Duodenal mucosa (tissue), 2 donors: ENCODE measurements around the gene TTC3.

ENCODE experiments used
- H3K27ac ChIP-seq: one replicate; pipeline ENCODE4 v1.7.0; 2013; ENCODE audit warnings: low read depth, low read length
- H3K27me3 ChIP-seq, 2 donors: one replicate each; pipeline ENCODE4 v1.7.0; 2013; ENCODE audit warnings: low read length in 2 of 2, control low read depth in 1 of 2; ENCODE audit not compliant: insufficient read depth in 2 of 2, control insufficient read depth in 1 of 2
- H3K36me3 ChIP-seq, 2 donors: one replicate each; pipeline ENCODE4 v1.7.0; 2013; ENCODE audit warnings: low read length in 2 of 2, control low read depth in 1 of 2; ENCODE audit not compliant: insufficient read depth in 2 of 2, control insufficient read depth in 1 of 2
- H3K4me1 ChIP-seq, 2 donors: one replicate each; pipeline ENCODE4 v1.7.0; 2013; ENCODE audit warnings: low read length in 2 of 2, control low read depth in 1 of 2; ENCODE audit not compliant: insufficient read depth in 2 of 2, control insufficient read depth in 1 of 2
- H3K4me3 ChIP-seq, 2 donors: one replicate each; pipeline ENCODE4 v1.7.0; 2013; ENCODE audit warnings: low read length in 2 of 2, low read depth in 1 of 2
- H3K9ac ChIP-seq, 2 donors: one replicate each; pipeline ENCODE4 v1.7.0; 2013; ENCODE audit warnings: low read length in 2 of 2, low read depth in 1 of 2
- H3K9me3 ChIP-seq, 2 donors: one replicate each; pipeline ENCODE4 v1.7.0; 2013; ENCODE audit warnings: low read length in 2 of 2, control low read depth in 1 of 2; ENCODE audit not compliant: control insufficient read depth in 1 of 2

The TTC3 gene

GRCh38 chr21:37058261-37058660 is 14.8 kb upstream of the TTC3 start:
- no peaks in the 10 kb centered on the region for H3K36me3 ChIP-seq
- H3K4me1 ChIP-seq: peaks cover 0 to 9% of the 10 kb centered on the region in 2 donors
- H3K27me3 ChIP-seq: no peaks in the 10 kb centered on the region
- H3K27ac ChIP-seq: no peak overlapping the region
- H3K9me3 ChIP-seq: no peaks in the 10 kb centered on the region
- H3K4me3 ChIP-seq: no peak overlapping the region
- H3K9ac ChIP-seq: no peak overlapping the region

- Histone ChIP-seq H3K36me3 (no peaks in the 10 kb centered on the region), H3K9me3 (no peaks in the 10 kb centered on the region), H3K4me1 (peaks cover 0 to 9% of the 10 kb centered on the region in 2 donors), H3K27me3 (no peaks in the 10 kb centered on the region), H3K27ac (no peak overlapping the region), H3K4me3 (no peak overlapping the region), H3K9ac (no peak overlapping the region)
Measured at GRCh38 chr21:37059181-37059580, 13.9 kb upstream of the TTC3 start.

- no peaks in the 10 kb centered on the region for H3K36me3 ChIP-seq
- no peaks in the 10 kb centered on the region for H3K27me3 ChIP-seq
- no peaks in the 10 kb centered on the region for H3K9me3 ChIP-seq
- peaks cover 0 to 9% of the 10 kb centered on the region in 2 donors for H3K4me1 ChIP-seq
- no peak overlapping the region for H3K9ac ChIP-seq
- H3K27ac ChIP-seq: no peak overlapping the region
- no peak overlapping the region for H3K4me3 ChIP-seq
Measured at GRCh38 chr21:37060296-37060695, 12.8 kb upstream of the TTC3 start.

GRCh38 chr21:37061926-37062592 is 11.0 kb upstream of the TTC3 start:
- Histone ChIP-seq H3K36me3 (peaks cover 0 to 2% of the 10 kb centered on the region in 2 donors), H3K27ac (no peak overlapping the region), H3K9ac (no peak overlapping the region), H3K4me1 (peaks cover 0 to 9% of the 10 kb centered on the region in 2 donors), H3K4me3 (no peak overlapping the region), H3K27me3 (no peaks in the 10 kb centered on the region), H3K9me3 (no peaks in the 10 kb centered on the region)

- no peak overlapping the region for H3K4me3 ChIP-seq
- peaks cover 0 to 9% of the 10 kb centered on the region in 2 donors for H3K4me1 ChIP-seq
- H3K9me3 ChIP-seq: no peaks in the 10 kb centered on the region
- no peak overlapping the region for H3K9ac ChIP-seq
- H3K27ac ChIP-seq: no peak overlapping the region
- peaks cover 0 to 4% of the 10 kb centered on the region in 2 donors for H3K36me3 ChIP-seq
- H3K27me3 ChIP-seq: no peaks in the 10 kb centered on the region
Measured at GRCh38 chr21:37062593-37062935, 10.5 kb upstream of the TTC3 start.

GRCh38 chr21:37063433-37063832 is 9.6 kb upstream of the TTC3 start:
- Histone ChIP-seq H3K4me1 (peaks cover 0 to 9% of the 10 kb centered on the region in 2 donors), H3K36me3 (peaks cover under 1 to 4% of the 10 kb centered on the region in 2 donors), H3K27ac (no peak overlapping the region), H3K9ac (no peak overlapping the region), H3K4me3 (no peak overlapping the region), H3K27me3 (no peaks in the 10 kb centered on the region), H3K9me3 (no peaks in the 10 kb centered on the region)

GRCh38 chr21:37064841-37065240 is 8.2 kb upstream of the TTC3 start:
- H3K9me3 ChIP-seq: no peaks in the 10 kb centered on the region
- H3K27me3 ChIP-seq: no peaks in the 10 kb centered on the region
- no peak overlapping the region for H3K27ac ChIP-seq
- peaks cover 6 to 9% of the 10 kb centered on the region in 2 donors for H3K36me3 ChIP-seq
- H3K9ac ChIP-seq: no peak overlapping the region
- peaks cover 0 to 9% of the 10 kb centered on the region in 2 donors for H3K4me1 ChIP-seq
- H3K4me3 ChIP-seq: no peak overlapping the region

GRCh38 chr21:37065561-37066177 is 7.4 kb upstream of the TTC3 start:
- H3K27ac ChIP-seq: no peak overlapping the region
- no peaks in the 10 kb centered on the region for H3K9me3 ChIP-seq
- H3K4me3 ChIP-seq: no peak overlapping the region
- H3K36me3 ChIP-seq: peaks cover 6 to 9% of the 10 kb centered on the region in 2 donors
- peaks cover 0 to 2% of the 10 kb centered on the region in 2 donors for H3K4me1 ChIP-seq
- H3K9ac ChIP-seq: no peak overlapping the region
- H3K27me3 ChIP-seq: no peaks in the 10 kb centered on the region

GRCh38 chr21:37071561-37072273 is 1.3 kb upstream of the TTC3 start:
- Histone ChIP-seq H3K36me3 (peaks cover 6 to 9% of the 10 kb centered on the region in 2 donors), H3K4me3 (peak overlapping the region; percentile 73 to 86), H3K9me3 (no peaks in the 10 kb centered on the region), H3K9ac (peak overlapping the region; percentile 82 to 95), H3K27me3 (no peaks in the 10 kb centered on the region), H3K4me1 (peaks cover 16 to 20% of the 10 kb centered on the region in 2 donors), H3K27ac (peak overlapping the region; percentile 98)

GRCh38 chr21:37072274-37072987 is 623 bp upstream of the TTC3 start:
- peaks cover 16 to 20% of the 10 kb centered on the region in 2 donors for H3K4me1 ChIP-seq
- H3K9me3 ChIP-seq: no peaks in the 10 kb centered on the region
- no peaks in the 10 kb centered on the region for H3K27me3 ChIP-seq
- H3K36me3 ChIP-seq: peaks cover 5 to 6% of the 10 kb centered on the region in 2 donors
- H3K4me3 ChIP-seq: peak overlapping the region; percentile 73 to 86
- H3K27ac ChIP-seq: peak overlapping the region; percentile 98
- H3K9ac ChIP-seq: peak overlapping the region; percentile 82 to 95
